ENCODE results near the gene BIRC6.
A peak's percentile ranks its signal among the peaks of the same experiment; 100 is the strongest.
"Not testable (repeated sequence)": the region's sequence is repeated elsewhere in the genome, so short reads cannot be mapped to it uniquely, and the experiment has no call there.

Gene BIRC6

DNA sequence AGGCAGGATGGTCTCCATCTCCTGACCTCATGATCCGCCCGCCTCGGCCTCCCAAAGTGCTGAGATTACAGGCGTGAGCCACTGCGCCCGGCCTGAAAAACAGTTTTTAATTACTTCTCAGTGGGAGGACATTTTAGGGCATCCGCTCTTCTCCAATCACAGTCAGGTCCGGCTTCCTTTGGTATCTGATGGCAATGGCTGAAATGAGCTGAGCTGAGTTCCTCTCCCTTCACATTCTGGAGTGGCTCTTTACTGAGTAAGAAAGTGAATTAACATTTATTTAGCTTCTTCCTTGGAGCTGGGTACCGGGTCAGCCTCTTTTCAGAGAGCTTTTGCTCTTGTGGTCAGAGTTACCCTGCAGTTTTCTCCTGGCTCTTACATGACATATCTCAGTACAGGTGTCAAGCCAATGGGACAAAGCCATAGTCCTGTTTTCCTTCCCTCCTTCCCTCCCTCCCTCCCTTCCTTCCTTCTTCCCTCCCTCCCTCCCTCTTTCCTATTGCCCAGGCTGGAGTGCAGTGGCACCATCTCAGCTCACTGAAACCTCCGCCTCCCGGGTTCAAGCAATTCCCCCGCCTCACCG, 269.9 kb downstream of the BIRC6 start:
- DNase-seq (ENCODE audit: low spot score): no peak
- Histone ChIP-seq H3K4me3 (peak overlapping the region; percentile 92), H3K27ac (peak overlapping the region in 1 of 2 donors; percentile 86)
- TF ChIP-seq, protein P1, sequence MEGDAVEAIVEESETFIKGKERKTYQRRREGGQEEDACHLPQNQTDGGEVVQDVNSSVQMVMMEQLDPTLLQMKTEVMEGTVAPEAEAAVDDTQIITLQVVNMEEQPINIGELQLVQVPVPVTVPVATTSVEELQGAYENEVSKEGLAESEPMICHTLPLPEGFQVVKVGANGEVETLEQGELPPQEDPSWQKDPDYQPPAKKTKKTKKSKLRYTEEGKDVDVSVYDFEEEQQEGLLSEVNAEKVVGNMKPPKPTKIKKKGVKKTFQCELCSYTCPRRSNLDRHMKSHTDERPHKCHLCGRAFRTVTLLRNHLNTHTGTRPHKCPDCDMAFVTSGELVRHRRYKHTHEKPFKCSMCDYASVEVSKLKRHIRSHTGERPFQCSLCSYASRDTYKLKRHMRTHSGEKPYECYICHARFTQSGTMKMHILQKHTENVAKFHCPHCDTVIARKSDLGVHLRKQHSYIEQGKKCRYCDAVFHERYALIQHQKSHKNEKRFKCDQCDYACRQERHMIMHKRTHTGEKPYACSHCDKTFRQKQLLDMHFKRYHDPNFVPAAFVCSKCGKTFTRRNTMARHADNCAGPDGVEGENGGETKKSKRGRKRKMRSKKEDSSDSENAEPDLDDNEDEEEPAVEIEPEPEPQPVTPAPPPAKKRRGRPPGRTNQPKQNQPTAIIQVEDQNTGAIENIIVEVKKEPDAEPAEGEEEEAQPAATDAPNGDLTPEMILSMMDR (IDR thresholded peaks at IDR 0.05): no peak

DNA sequence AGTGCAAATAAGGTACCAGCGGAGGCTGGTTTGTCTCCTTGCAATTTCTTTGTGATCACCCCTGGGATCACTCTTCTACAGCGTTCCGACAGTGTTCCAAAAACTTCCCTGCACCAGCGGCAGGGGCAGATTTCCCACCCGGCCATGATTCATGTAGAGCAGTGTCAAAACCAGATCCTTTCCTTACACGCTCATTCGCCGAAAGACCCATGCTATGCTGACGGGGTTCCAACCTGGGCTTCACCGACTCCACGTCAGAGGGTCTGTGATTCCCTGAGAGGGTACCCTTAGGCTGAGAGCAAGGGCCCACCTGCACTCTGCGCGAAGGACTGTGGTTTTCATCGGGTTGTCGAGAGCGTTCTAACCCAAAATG, 270.6 kb downstream of the BIRC6 start:
- Histone ChIP-seq H3K27ac (peak overlapping the region; percentile 70 to 86), H3K4me3 (peak overlapping the region; percentile 92)
- peak; percentile 78 for DNase-seq (ENCODE audit: low spot score)
- TF ChIP-seq, protein P1 (IDR thresholded peaks at IDR 0.05): no peak

DNA sequence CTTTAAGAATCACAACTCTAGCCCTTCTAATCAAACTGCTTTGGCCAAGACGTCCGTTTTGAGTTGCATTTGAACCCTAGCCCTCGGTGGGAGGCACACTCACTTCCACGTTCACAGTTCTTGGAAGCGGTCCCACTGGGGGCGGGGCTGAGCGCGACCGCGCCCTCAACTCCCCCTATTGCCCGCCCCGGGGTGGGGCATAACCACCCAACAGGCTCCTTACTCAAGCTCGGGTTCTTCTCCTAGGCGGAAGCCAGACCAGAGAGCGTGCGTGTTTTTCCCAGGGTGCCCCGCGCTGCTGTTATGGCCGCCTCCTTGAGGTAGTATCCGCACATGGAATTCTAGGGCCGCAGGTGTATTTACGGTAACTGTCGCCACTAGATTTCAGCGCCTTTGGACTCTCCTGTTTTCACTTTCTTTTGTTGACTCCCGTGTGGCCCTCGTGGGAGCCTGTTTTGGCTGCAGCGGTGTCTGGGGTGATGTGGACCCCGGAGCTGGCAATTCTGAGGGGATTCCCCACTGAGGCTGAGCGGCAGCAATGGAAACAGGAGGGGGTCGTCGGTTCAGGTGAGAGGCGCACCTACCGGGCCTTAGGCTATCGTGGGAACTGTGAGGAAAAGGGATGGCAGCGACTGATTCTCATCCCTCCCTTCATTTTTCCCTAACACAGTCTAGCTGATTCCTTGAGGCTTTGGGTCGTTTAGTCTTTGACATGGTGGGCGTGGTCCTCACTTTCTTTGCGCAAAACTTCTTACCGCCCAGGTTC, 271.2 kb downstream of the BIRC6 start, which contains the start of gene TTC27:
Gene TTC27, plus strand, starts transcription at position 237 of the 766 bp plus-strand sequence. Its CDS starts 243 bp downstream, at position 480.
- TF ChIP-seq, protein P1 (IDR thresholded peaks at IDR 0.05): no peak
- peak; percentile 95 for DNase-seq (ENCODE audit: low spot score)
- peak within 1 kb of the TSS; percentile 70 to 86 for H3K27ac ChIP-seq
- H3K4me3 ChIP-seq: peak within 1 kb of the TSS; percentile 92

DNA sequence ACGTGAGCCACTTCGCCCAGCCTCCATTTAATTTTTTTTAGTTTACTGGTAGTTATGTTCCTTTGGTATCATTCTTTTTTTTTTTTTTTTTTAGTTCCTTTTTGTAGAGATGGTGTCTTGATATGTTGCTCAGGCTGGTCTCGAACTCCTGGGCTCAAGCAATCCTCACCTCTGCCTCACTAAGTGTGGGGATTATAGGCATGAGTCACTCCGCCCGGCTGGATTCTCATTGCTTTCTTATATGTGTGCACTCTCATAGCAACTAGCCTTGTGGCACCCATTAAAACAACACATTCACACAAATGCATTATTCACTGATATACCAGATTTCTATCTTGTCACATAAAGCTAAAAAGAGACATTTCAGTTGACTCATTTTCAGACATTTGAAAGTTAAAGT, 275.3 kb downstream of the BIRC6 start:
- no peak overlapping the region for H3K4me3 ChIP-seq
- TF ChIP-seq, protein P1 (IDR thresholded peaks at IDR 0.05): no peak
- H3K27ac ChIP-seq: no peak overlapping the region
- DNase-seq (ENCODE audit: low spot score): no peak

DNA sequence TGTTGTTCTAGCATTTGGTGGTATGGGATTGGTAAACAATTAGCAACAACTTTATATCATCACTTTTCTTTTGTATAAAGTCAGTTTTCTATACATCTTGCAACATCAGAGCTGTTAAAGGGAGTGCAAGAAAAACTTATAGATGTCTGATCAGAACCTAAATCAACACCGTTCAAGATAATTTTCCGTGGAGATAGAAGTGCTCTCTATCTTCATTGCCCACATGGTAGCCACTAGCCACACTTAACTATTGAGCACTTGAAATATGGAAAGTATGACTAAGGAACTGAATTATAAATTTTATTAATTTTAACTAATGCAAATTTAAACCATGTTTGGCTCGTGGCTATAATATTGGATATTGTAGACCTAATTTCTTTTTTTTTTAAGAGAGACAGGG, 276.2 kb downstream of the BIRC6 start:
- no peak overlapping the region for H3K27ac ChIP-seq
- TF ChIP-seq, protein P1 (IDR thresholded peaks at IDR 0.05): no peak
- no peak for DNase-seq (ENCODE audit: low spot score)
- no peak overlapping the region for H3K4me3 ChIP-seq

DNA sequence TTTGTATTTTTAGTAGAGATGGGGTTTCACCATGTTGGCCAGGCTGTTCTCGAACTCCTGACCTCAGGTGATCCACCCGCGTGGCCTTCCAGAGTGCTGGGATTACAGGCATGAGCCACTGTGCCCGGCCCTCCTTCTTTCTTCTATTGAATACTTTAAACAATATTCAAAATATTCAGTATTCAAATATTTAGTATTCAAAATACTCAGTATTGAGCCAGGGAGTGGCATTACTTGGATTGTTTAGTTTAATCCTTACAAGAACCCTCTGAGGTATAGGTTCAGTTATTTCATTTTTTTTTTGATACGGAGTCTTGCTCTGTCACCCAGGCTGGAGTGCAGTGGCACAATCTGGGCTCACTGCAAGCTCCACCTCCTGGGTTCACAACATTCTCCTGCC, 281.7 kb downstream of the BIRC6 start:
- H3K27ac ChIP-seq; H3K4me3 ChIP-seq; DNase-seq (ENCODE audit: low spot score): not testable (repeated sequence)

DNA sequence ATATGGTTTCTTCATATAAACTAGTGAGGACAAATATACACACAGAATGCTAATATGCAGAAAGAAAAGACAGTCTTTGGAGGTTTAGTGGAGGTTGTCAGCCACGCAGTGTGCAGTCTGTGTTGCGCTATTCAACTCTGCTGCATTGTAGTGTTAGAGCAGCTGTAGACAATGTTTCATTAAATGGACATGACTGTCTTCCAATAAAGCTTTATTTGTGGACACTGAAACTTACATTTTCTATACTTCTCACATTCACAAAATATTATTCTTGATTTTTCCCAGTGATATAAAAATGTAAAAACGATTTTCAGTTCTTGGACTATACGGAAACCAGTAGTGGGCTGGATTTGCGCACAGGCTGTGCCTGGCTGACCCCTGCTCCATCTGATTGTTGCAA, 284.4 kb downstream of the BIRC6 start:
- no peak for DNase-seq (ENCODE audit: low spot score)
- TF ChIP-seq, protein P1 (IDR thresholded peaks at IDR 0.05): no peak
- no peak overlapping the region for H3K4me3 ChIP-seq
- no peak overlapping the region for H3K27ac ChIP-seq

Data from coronary artery (tissue), 2 donors.